Stomach (tissue), 9 donors: Measurements from ENCODE around the gene PRX. TPM values are rescaled to one million over a fixed set of nuclear protein-coding genes. Genes with fewer than 3 reads are reported as not detected.

Experiments used
- DNase-seq, 2 donors: peaks; one replicate each; pipeline versions ENCODE4 v3.0.0 to v3.0.0-alpha.2; 2013 to 2019
- H3K27ac ChIP-seq, 5 donors: fragments of 200-600 bp in 4 of 5; sonication (generic) in 4 of 5; one replicate each; pipeline ENCODE4 v1.5.1; 2013 to 2019; ENCODE audit warnings: mild to moderate bottlenecking in 1 of 5, moderate library complexity in 1 of 5
- H3K27me3 ChIP-seq, 3 donors: fragments of 200-600 bp; sonication (generic); one replicate each; pipeline ENCODE4 v1.5.1; 2017 to 2019; ENCODE audit warnings: mixed run types in 1 of 3
- H3K36me3 ChIP-seq, 4 donors: fragments of 200-600 bp; sonication (generic); 1 replicate in 3 of 4; 2 replicates in 1 of 4; pipeline ENCODE4 v1.5.1; 2016 to 2019
- H3K4me1 ChIP-seq, 4 donors: fragments of 200-600 bp; sonication (generic); one replicate each; pipeline ENCODE4 v1.5.1; 2016 to 2019
- H3K4me3 ChIP-seq, 4 donors: fragments of 200-600 bp; sonication (generic) in 3 of 4; one replicate each; pipeline ENCODE4 v1.5.1; 2016 to 2019; ENCODE audit warnings: mild to moderate bottlenecking in 1 of 4
- H3K9me3 ChIP-seq, 4 donors: fragments of 200-600 bp; sonication (generic); one replicate each; pipeline ENCODE4 v1.5.1; 2016 to 2019
- EP300 ChIP-seq: sonication (generic); formaldehyde crosslinking; IDR thresholded peaks from one replicate; pipeline ENCODE4 v1.6.1; 2017; ENCODE audit warnings: antibody characterized with exemption
- POLR2A ChIP-seq, 4 donors: fragments of 450-650 bp; IDR thresholded peaks; one replicate each; pipeline ENCODE4 v1.6.1; 2016; ENCODE audit warnings: antibody characterized with exemption in 4 of 4, control low read depth in 2 of 4, mild to moderate bottlenecking in 1 of 4, moderate library complexity in 1 of 4
- POLR2AphosphoS5 ChIP-seq, 3 donors: sonication (generic); formaldehyde crosslinking; IDR thresholded peaks; one replicate each; pipeline ENCODE4 v1.6.1; 2016; ENCODE audit warnings: antibody characterized with exemption in 3 of 3
- WGBS, 5 donors: extraction: QIAGEN DNeasy Blood & Tissue Kit in 3 of 5; methylation state at CpG; one replicate each; pipeline versions ENCODE4 v1.1.5 to v1.1.7; 2013 to 2018; 5-methylcytosine and 5-hydroxymethylcytosine counted together
- intact Hi-C: fragments of 100-400 bp; cut with DNase I; formaldehyde crosslinking; loops from one replicate; pipeline ENCODE4 v1.15.1; 2023; ENCODE audit warnings: low total_unique reads
- polyA plus RNA-seq, 3 donors: library from polyadenylated mRNA; stranded (reverse); fragments of 200-250 nt; gene quantifications; one replicate each; pipeline ENCODE4 v1.2.3, GENCODE V29; 2013
- total RNA-seq, 5 donors: library from RNA; depleted of rRNA; stranded (reverse); fragments of >200 nt; gene quantifications; one replicate each; pipeline versions ENCODE4 v1.1.0 to v1.2.3, GENCODE V29; 2014 to 2016
- TF ChIP-seq, protein P1 (sequence below), 7 experiments: fragments of 450-650 bp in 4 of 7; fragments of 200-600 bp in 3 of 7; sonication (generic) in 3 of 7; IDR thresholded peaks; one replicate each; pipeline ENCODE4 v1.5.1; 2016 to 2019; ENCODE audit warnings: antibody characterized with exemption in 7 of 7, control low read depth in 2 of 7, mild to moderate bottlenecking in 1 of 7
- donor health status: healthy with polysubstance abuse.
- donor health status: Bipolar disorder and iron deficiency.
- donor health status: healthy.

Gene PRX
- total and polyA plus RNA-seq, 8 donors = 1.6 to 8.6 (median 4.3) TPM; not detected in 1

- no peak for DNase-seq
- intact Hi-C loops = no loop called here
- H3K36me3 ChIP-seq = peaks cover 12 to 13% (median 12%) of the 10 kb centered on the region in 4 donors
- H3K9me3 ChIP-seq = no peaks in the 10 kb centered on the region
- H3K4me1 ChIP-seq = peaks cover 42 to 56% (median 46%) of the 10 kb centered on the region in 4 donors
- H3K27me3 ChIP-seq = no peaks in the 10 kb centered on the region
- peak overlapping the region; percentile 98 to 100 (median 99) for H3K27ac ChIP-seq
- WGBS, 5 donors = 54 to 58% (median 57%) methylated on average over 14 of the region's 14 CpGs
- TF ChIP-seq EP300 (no peak), POLR2AphosphoS5 (IDR thresholded peaks at IDR 0.05) (no peak)
- TF ChIP-seq, protein P1, sequence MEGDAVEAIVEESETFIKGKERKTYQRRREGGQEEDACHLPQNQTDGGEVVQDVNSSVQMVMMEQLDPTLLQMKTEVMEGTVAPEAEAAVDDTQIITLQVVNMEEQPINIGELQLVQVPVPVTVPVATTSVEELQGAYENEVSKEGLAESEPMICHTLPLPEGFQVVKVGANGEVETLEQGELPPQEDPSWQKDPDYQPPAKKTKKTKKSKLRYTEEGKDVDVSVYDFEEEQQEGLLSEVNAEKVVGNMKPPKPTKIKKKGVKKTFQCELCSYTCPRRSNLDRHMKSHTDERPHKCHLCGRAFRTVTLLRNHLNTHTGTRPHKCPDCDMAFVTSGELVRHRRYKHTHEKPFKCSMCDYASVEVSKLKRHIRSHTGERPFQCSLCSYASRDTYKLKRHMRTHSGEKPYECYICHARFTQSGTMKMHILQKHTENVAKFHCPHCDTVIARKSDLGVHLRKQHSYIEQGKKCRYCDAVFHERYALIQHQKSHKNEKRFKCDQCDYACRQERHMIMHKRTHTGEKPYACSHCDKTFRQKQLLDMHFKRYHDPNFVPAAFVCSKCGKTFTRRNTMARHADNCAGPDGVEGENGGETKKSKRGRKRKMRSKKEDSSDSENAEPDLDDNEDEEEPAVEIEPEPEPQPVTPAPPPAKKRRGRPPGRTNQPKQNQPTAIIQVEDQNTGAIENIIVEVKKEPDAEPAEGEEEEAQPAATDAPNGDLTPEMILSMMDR (IDR thresholded peaks at IDR 0.05) = no peak
- peak overlapping the region; percentile 42 to 63 (median 54) for H3K4me3 ChIP-seq
Measured at GRCh38 chr19:40420451-40420765, 7.2 kb upstream of the PRX start.

- no peak for DNase-seq
- intact Hi-C loops = no loop called here
- H3K36me3 ChIP-seq = peaks cover 12 to 13% (median 12%) of the 10 kb centered on the region in 4 donors
- no peak overlapping the region for H3K4me3 ChIP-seq
- H3K27ac ChIP-seq = peak overlapping the region in 4 of 5 donors; percentile 98 to 100 (median 100)
- peaks cover 42 to 59% (median 46%) of the 10 kb centered on the region in 4 donors for H3K4me1 ChIP-seq
- 83 to 95% (median 89%) methylated on average over 5 of the region's 5 CpGs for WGBS, 5 donors
- H3K9me3 ChIP-seq = no peaks in the 10 kb centered on the region
- H3K27me3 ChIP-seq = no peaks in the 10 kb centered on the region
- TF ChIP-seq POLR2AphosphoS5 (IDR thresholded peaks at IDR 0.05) (no peak), POLR2A (IDR thresholded peaks at IDR 0.05) (no peak), EP300 (no peak)
- TF ChIP-seq, protein P1 (IDR thresholded peaks at IDR 0.05) = no peak
Measured at GRCh38 chr19:40419780-40420179, 6.6 kb upstream of the PRX start.

DNA sequence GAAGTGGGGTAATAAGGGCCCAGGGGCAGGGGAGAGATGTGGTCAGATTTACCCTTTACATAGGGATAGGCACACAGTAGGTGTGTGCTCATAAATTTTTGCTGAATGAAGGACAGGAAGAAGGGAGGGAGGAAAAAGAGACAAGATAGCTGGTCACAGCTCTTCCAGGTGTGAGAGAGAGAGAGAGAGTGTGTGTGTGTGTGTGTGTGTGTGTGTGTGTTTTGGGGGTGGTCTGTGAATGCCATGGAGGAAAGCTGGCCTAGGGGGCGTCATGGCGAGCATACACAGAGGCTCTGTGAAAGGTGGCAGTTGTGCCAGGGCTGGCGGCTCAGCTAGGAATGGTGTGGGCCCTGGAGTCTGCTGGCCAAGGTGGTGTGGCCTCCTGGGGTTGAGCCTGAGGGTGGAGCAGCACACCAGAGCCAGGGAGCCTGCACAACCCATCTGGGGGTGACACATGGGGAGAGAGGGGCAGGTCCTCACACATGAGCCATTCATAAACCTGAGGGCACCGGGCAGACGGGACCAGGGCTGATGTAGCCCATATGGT is 6.0 kb upstream of the PRX start:
- 63 to 72% (median 65%) methylated on average over 5 of the region's 5 CpGs for WGBS, 5 donors
- intact Hi-C loops = no loop called here

DNA sequence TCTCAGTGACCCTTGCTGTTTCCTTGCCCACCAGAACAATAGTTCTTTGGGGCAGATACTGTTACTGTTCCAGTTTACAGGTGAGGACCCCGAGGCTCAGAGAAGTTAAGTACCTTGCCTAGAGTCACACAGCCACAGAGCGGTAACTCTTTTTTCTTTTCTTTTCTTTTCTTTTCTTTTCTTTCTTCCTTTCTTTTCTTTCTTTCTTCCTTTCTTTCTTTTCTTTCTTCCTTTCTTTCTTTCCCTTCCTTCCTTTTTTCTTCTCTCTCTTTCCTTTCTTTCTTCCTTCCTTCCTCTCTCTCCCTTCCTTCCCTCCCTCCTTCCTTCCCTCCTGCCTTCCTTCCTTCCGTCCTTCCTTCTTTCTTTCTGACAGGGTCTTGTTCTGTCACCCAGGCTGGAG is 4.9 kb upstream of the PRX start:
- H3K27ac ChIP-seq = peak overlapping the region in 4 of 5 donors; percentile 61 to 81 (median 80)
- DNase-seq = no peak
- 82 to 96% (median 92%) methylated on average over 3 of the region's 3 CpGs for WGBS, 5 donors
- H3K4me1 ChIP-seq = peaks cover 26 to 45% (median 32%) of the 10 kb centered on the region in 4 donors
- no peak overlapping the region for H3K4me3 ChIP-seq
- intact Hi-C loops = no loop called here
- peaks cover 8 to 9% (median 9%) of the 10 kb centered on the region in 4 donors for H3K36me3 ChIP-seq
- TF ChIP-seq EP300 = no peak
- TF ChIP-seq, protein P1 (IDR thresholded peaks at IDR 0.05) = no peak
- TF ChIP-seq POLR2AphosphoS5 (IDR thresholded peaks at IDR 0.05) = no peak
- no peak for TF ChIP-seq POLR2A (IDR thresholded peaks at IDR 0.05)
- H3K9me3 ChIP-seq = no peaks in the 10 kb centered on the region
- no peaks in the 10 kb centered on the region for H3K27me3 ChIP-seq

More for the DNA sequence above, 6.0 kb upstream of the PRX start:
- Histone ChIP-seq H3K27me3 (no peaks in the 10 kb centered on the region), H3K4me1 (peaks cover 37 to 56% (median 42%) of the 10 kb centered on the region in 4 donors), H3K9me3 (no peaks in the 10 kb centered on the region), H3K36me3 (peaks cover 12 to 13% (median 12%) of the 10 kb centered on the region in 4 donors), H3K27ac (peak overlapping the region in 3 of 5 donors; percentile 7 to 100 (median 80)), H3K4me3 (no peak overlapping the region)
- TF ChIP-seq, protein P1 (IDR thresholded peaks at IDR 0.05) = no peak
- TF ChIP-seq POLR2AphosphoS5 (IDR thresholded peaks at IDR 0.05) (no peak), POLR2A (IDR thresholded peaks at IDR 0.05) (no peak), EP300 (no peak)
- DNase-seq = no peak
